Stimulated activated CD8-positive, alpha-beta memory T cell treated with anti-CD3 and anti-CD28 coated beads, Interleukin-4, amount 100 ng/mL, for 4 hours (primary cell): ENCODE results near the gene CLDN11.

Experiments
- DNase-seq, 2 donors: peaks; one replicate each; pipeline ENCODE4 v3.0.0-alpha.2; 2020; ENCODE audit warnings: low read depth in 2 of 2, low spot score in 1 of 2

CLDN11 gene

DNA sequence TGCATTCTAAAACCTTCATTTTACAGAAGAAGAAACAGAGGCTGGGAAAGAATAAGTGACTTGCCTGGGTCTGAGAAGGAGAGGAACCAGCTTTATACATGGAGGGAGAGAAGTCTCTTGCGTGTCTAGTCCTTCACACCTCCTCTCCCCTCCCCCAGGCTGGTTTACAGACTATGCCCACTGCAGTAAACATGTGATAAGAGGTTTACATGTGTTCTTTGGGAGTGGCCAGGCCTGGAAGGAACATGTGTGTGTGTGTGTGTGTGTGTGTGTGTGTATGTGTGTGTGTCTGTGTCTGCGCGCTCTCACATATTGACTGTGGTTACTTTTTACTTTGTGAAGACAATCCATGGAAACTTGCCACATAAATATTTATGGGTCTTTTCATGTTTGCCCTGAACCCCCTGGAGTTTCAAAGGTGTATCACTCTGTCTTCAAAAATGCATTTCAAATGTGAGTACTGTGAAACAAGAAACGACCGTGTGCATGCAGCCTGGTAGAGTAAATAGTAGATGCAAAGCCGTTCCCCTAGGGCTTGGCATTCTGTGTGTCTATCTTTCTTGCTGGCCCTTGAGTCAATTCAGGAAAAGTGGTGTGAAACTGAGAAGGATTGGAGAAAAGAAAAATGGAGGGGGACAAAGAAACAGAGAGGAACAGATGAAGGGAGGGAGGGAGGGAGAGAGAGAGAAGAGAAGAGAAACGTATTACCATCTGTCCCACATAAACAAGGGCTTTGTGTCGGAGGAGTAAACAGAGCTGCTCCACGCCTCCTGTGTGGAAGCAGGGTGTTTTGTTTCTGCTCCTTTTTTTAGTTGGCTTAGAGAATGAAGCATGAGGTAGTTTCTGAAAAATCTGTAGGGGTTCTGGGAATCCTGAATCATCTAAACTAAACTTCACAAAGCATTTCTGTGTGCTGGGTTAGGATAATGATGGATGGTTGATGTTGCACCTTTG is 51.7 kb downstream of the CLDN11 start:
- no peak for DNase-seq

DNA sequence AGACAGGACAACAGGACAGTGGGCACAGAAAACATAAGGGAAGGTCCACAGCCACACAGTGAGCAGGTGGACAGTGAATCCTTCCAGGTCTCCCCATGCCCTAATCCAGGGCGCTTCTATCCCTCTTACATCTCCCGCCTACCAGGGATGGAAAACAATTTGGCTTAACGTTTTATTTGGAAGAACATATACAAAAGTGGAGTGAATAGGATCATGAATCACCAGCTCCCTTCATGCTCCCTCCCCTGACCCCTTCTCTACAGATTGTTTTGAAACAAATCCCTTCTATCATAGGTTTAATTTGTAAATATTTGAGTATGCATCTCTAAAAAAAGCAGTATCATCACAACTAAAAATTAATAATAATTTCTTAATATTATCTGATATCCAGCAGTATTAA is 52.5 kb downstream of the CLDN11 start:
- no peak for DNase-seq

DNA sequence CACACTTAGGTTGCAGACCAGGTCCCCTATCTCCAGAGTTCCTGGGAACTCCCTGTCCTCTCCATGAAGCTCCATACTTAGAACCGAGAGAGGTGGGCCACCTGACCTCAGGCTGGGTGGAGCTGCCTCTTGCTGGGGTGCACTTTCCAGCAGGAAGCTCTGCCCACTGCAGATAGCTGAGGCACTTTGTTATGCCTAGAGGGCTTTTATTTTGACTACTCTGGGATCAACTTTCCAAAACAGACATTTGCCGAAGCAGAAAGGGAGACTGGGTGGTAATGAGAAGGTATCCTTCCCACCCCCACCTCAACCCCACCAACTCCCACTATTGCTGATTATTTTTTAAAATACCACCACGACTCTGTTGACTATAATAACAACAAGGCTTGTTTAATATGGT is 54.7 kb downstream of the CLDN11 start:
- DNase-seq = no peak

DNA sequence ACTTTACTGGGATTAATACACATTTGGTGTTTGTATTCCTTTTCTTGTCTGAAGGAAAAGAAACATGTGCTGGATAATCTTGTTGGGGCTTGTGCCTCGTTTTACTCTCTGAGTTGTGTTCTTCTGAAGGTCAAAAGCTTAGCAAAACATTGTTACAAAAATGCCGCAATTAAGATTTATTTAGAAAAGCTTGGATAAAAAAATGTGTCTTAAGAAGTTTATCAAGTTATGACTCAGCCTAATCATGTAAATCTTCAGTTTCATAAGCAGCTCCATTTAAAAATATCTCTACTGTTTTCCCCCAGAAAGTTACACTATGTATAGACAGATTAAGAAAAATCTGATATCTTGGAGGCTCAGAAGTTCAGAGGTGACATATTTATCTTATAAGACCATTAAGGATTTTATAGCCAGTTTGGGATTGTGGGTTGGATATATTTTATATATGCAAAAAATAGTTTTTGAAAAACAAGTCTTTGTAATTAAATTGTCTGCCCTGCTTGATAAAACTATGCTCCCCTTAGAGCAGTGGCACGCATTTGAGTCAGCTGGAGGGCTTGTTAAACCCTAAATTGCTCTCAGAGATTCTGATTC is 56.5 kb downstream of the CLDN11 start:
- DNase-seq = no peak

DNA sequence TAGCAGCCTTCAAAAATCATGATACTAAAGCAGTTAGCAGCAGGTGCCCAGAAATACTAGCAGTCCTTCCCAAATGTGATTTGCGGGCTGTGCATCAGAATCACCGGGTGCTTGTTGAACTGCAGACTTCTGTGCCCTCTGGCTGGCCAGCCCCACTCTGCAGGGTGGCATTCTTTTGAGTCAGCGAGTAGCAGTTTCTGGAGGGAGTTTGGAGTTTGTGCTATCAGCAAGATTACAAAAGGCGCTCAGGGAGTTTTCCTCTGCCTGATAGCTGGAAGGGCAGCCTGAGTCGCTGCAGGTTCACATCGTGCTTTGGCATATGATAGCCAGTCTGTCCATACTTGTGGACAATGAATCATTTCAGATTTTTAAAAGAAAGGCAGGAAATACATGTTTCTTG is 57.6 kb downstream of the CLDN11 start:
- no peak for DNase-seq

DNA sequence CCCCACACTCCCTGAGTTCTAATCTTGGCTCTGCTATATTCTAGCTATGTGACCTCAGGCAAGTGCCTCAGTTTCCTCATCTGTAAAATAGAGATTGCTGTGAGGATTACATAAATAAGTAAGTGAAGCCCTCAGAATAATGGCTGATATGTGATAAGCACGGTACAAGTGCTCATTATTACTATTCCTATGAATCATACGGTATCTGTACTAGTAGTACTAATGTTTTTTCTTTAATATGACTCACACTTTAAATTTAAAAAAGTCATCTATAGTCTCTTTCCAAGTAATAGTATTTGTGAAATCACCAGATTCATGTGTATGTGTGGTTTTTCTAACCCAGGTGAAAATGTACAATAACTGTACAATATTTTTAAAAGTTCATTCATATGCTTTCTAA is 58.7 kb downstream of the CLDN11 start:
- DNase-seq = no peak

DNA sequence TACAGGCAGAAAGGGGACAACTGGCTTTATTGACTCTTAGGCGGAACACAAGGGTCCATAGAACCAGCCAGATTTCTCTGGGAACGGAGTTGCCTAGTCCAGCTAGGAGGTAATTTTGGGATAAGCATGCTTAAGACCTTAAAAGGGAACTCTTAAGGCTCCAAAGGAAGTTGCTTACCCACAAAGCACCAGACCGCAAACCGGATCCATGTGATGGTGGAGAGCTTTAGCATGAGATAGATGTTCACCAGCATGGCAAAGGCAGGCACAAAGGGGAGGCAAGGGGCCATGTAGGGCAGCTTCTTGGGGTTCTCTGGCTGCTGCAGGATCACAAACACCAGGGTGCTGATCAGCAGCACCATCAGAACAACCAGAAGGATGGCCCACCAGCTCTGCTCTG is 61.4 kb downstream of the CLDN11 start:
- no peak for DNase-seq

DNA sequence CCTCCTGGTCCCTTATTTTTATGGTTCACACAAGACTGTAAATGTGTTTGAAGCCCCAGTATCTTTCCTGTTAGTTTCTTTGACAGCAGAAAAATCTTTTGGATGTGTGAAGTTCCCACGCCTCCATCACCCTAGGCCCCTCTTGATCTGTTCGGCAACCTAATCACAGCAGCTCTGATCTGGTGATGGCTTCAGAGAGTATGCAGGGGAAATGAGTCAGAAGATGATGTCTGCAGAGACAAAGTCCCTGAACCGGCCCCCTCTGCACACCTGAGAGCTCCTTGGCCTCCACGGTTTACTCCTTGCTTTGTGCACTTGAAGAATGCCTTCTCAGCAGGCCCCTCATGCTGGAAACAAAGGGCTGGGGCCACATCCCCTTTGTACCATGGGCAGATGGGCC is 63.5 kb downstream of the CLDN11 start:
- DNase-seq = no peak

DNA sequence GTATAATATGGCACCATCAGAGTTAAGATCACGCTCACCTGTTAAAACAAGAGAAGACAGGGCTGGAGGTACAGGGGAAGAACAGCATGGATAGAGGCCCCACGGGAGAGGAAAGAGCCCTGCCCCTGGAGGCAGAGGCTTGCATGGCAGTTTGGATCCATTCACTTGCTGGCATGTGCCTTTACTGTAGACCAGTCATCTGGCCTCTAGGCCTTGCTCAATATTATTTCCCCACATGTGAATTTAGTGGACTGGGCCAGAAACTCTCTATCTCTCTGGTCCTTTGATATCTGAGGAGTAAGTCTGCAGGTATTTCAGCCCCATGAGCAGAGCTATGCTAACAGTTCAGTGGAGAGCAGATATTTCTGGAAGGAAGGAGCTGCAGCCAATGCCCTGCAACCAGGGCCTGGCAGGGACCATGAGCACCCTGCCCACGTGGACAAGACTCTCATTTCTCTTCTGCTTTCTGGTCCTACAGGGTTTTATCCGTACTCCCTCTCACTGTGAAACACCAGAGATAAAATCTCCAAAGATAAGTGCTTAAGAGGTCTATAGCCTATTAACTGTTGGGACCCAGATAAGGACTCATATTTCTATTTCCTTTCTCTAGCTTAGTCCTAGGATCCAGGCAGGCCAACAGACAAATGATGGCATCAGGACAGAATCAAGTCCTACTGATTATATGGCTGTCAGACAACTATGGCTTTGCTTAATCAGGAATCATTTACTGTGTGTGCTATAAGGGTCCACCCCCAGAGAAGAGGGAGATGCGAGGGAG is 65.0 kb downstream of the CLDN11 start:
- no peak for DNase-seq
